K562 (cell line): Measurements from ENCODE around the gene ILKAP. TPM values are rescaled to one million over a fixed set of nuclear protein-coding genes. Genes with fewer than 3 reads are reported as not detected.

Source experiments
- CBX8 ChIP-seq: fragments of 200-600 bp; sonication (generic); IDR thresholded peaks from 2 replicates; pipeline ENCODE4 v1.6.1; 2012; ENCODE audit warnings: borderline replicate concordance, mixed run types, low read depth, mild to moderate bottlenecking, moderate library complexity, mixed read lengths, low read length, control low read depth, inconsistent platforms; ENCODE audit not compliant: poor library complexity, severe bottlenecking; ENCODE audit errors: extremely low read depth
- FOXA1 ChIP-seq: fragments of 450-650 bp; IDR thresholded peaks from 2 replicates; pipeline ENCODE4 v1.6.1; 2016; ENCODE audit warnings: mild to moderate bottlenecking, borderline replicate concordance
- KAT7 ChIP-seq: sonication (generic); formaldehyde crosslinking; IDR thresholded peaks from 2 replicates; pipeline ENCODE4 v1.8.0; 2022; ENCODE audit warnings: missing genetic modification reagents, mild to moderate bottlenecking, borderline replicate concordance
- LCOR ChIP-seq: sonication (generic); formaldehyde crosslinking; IDR thresholded peaks from 2 replicates; pipeline ENCODE4 v1.8.0; 2022; ENCODE audit warnings: mild to moderate bottlenecking, missing genetic modification reagents
- NEUROD1 ChIP-seq: fragments of 150-350 bp; IDR thresholded peaks from 2 replicates; pipeline ENCODE4 v1.6.1; 2014; ENCODE audit warnings: borderline replicate concordance, low read length, low read depth; ENCODE audit not compliant: partially characterized antibody
- NR2C1 ChIP-seq, 2 experiments: fragments of 450-650 bp; IDR thresholded peaks; 2 replicates each; pipeline ENCODE4 v1.6.1; 2017; ENCODE audit warnings: mild to moderate bottlenecking in 2 of 2, antibody characterized with exemption in 1 of 2, inconsistent platforms in 1 of 2, missing compliant biosample characterization in 1 of 2, missing genetic modification characterization in 1 of 2
- PHF8 ChIP-seq: fragments of 200-600 bp; sonication (generic); IDR thresholded peaks from 2 replicates; pipeline ENCODE4 v1.6.1; 2012; ENCODE audit warnings: mixed run types, mild to moderate bottlenecking, inconsistent platforms, low read length, moderate library complexity, borderline replicate concordance
- RFX5 ChIP-seq: IDR thresholded peaks from 2 replicates; pipeline ENCODE4 v1.6.1; 2011; ENCODE audit warnings: low read depth, mild to moderate bottlenecking, improper control_type of control experiment, low read length
- RUNX1 ChIP-seq: sonication (generic); IDR thresholded peaks from 2 replicates; pipeline ENCODE4 v1.6.1; 2016; ENCODE audit warnings: antibody characterized with exemption, low read depth
- TCF3 ChIP-seq: sonication (generic); formaldehyde crosslinking; IDR thresholded peaks from 2 replicates; pipeline ENCODE4 v1.4.0; 2020; ENCODE audit warnings: mild to moderate bottlenecking, missing genetic modification reagents
- polyA plus RNA-seq, 8 experiments: library from polyadenylated mRNA; depleted of rRNA in 4 of 8; stranded (reverse) in 5 of 8; unstranded in 3 of 8; fragments of >200 nt; fragmentation: Nextera tagmentation in 2 of 8; fragmentation: Illumina TruSeq in 1 of 8; extraction: Ambion mirVana in 2 of 8; extraction: Trizol in 1 of 8; gene quantifications; 2 replicates each; pipeline versions ENCODE4 v1.2.1 to v1.2.3, GENCODE V29; 2011 to 2014; ENCODE audit warnings: inconsistent platforms in 1 of 8, missing spikeins in 1 of 8
- total RNA-seq, 7 experiments: library from RNA; depleted of rRNA in 6 of 7; stranded (reverse); fragments of >200 nt in 6 of 7; fragmentation: Illumina TruSeq in 2 of 7; extraction: Trizol in 2 of 7; gene quantifications; 2 replicates each; pipeline versions ENCODE4 v1.2.1 to v1.2.3, GENCODE V29; 2011 to 2021; ENCODE audit warnings: low replicate concordance in 1 of 7
- TF ChIP-seq, protein P1 (sequence below), 2 experiments: fragments of 450-650 bp; IDR thresholded peaks; 2 replicates each; pipeline ENCODE4 v1.6.1; 2016; ENCODE audit warnings: mild to moderate bottlenecking in 2 of 2, borderline replicate concordance in 1 of 2, low read depth in 1 of 2, moderate library complexity in 1 of 2
- TF ChIP-seq, protein P2 (sequence below): fragments of 250-450 bp; sonication (Bioruptor Pico); IDR thresholded peaks from 2 replicates; pipeline ENCODE4 v1.8.0; 2022; ENCODE audit warnings: moderate library complexity, mild to moderate bottlenecking, inconsistent platforms
- TF ChIP-seq, protein P3 (sequence below): fragments of 450-650 bp; IDR thresholded peaks from 2 replicates; pipeline ENCODE4 v1.6.1; 2018; ENCODE audit not compliant: partially characterized antibody

Gene ILKAP
- total and polyA plus RNA-seq, 9 of the 15 experiments (the other 6 are each of a cell fraction or from before 2014, with no cell fraction given) = 3.1 to 43.9 (median 20.7) TPM

DNA sequence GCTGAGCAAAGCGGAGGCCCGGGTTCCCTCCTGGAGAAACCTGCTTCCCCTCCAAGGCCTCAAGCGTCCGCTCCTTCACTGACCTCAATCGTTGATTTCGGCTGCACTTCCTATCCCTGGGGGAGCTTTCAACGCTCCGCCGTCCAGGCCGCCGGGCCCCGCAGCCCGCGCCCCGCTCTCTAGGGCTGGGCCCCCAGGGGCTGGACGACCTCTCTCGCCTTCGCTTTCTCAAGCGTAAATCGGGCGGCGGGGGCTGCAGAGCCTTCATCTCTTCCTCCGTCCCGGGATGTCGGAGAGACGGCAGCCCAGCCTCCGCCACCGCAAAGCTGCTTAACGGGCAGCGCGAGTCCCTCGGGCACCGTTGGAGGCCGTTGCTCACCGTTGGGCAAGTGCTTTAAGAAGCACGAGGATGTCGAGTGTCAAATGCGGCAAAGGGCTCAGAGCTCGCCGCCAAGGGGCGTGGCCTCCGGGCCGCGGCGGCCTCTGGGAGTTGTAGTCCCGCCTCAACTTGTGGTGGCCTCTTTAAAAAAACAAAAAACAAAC lies 27.8 kb upstream of the ILKAP start (continued):
- TF ChIP-seq, protein P1, sequence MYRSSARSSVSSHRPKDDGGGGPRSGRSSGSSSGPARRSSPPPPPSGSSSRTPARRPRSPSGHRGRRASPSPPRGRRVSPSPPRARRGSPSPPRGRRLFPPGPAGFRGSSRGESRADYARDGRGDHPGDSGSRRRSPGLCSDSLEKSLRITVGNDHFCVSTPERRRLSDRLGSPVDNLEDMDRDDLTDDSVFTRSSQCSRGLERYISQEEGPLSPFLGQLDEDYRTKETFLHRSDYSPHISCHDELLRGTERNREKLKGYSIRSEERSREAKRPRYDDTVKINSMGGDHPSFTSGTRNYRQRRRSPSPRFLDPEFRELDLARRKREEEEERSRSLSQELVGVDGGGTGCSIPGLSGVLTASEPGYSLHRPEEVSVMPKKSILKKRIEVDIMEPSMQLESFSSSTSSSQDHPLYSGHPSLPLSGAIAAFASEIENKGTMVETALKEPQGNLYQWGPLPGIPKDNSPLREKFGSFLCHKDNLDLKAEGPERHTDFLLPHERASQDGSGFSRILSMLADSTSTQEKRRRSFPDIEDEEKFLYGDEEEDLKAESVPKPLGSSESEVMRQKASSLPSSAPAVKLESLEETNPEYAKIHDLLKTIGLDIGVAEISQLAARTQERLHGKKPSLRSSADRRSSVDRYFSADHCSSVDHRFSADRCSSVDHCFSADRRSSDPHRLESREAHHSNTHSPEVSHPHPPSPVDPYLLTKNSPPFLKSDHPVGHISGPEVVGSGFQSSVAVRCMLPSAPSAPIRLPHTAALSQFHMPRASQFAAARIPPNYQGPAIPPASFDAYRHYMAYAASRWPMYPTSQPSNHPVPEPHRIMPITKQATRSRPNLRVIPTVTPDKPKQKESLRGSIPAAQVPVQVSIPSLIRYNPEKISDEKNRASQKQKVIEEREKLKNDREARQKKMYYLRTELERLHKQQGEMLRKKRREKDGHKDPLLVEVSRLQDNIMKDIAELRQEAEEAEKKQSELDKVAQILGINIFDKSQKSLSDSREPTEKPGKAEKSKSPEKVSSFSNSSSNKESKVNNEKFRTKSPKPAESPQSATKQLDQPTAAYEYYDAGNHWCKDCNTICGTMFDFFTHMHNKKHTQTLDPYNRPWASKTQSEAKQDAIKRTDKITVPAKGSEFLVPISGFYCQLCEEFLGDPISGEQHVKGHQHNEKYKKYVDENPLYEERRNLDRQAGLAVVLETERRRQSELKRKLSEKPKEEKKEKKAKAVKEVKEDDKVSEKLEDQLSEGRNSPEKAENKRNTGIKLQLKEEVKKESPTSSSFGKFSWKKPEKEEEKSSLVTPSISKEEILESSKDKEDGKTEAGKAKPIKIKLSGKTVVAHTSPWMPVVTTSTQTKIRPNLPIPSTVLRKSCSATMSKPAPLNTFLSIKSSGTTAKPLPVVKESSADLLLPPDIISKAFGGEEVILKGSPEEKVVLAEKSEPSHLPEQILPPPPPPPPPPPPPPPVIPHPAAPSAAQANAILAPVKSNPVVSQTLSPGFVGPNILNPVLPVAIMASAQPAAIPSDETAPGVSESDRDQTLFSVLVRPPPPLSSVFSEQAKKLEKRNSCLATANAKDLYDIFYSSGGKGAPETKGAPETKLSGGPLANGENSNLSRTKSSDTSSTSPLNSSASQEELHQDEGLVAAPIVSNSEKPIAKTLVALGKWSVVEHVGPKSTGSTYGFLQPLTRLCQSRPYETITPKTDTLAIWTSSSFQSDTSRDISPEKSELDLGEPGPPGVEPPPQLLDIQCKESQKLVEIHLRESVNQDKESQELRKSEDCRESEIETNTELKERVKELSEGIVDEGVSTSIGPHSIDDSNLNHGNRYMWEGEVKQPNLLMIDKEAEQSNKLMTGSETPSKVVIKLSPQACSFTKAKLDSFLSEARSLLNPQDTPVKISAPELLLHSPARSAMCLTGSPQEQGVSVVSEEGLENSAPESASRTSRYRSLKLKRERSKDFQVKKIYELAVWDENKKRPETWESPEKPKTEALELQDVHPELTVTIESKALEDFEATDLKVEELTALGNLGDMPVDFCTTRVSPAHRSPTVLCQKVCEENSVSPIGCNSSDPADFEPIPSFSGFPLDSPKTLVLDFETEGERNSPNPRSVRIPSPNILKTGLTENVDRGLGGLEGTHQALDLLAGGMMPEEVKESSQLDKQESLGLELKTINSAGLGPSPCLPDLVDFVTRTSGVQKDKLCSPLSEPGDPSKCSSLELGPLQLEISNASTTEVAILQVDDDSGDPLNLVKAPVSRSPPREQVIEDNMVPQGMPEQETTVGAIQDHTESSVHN (IDR thresholded peaks at IDR 0.05; ENCODE audit: borderline replicate concordance in 1 of 2, low read depth in 1 of 2) = no peak
- TF ChIP-seq NEUROD1 = no peak
- TF ChIP-seq CBX8 = no peak
- TF ChIP-seq, protein P2, sequence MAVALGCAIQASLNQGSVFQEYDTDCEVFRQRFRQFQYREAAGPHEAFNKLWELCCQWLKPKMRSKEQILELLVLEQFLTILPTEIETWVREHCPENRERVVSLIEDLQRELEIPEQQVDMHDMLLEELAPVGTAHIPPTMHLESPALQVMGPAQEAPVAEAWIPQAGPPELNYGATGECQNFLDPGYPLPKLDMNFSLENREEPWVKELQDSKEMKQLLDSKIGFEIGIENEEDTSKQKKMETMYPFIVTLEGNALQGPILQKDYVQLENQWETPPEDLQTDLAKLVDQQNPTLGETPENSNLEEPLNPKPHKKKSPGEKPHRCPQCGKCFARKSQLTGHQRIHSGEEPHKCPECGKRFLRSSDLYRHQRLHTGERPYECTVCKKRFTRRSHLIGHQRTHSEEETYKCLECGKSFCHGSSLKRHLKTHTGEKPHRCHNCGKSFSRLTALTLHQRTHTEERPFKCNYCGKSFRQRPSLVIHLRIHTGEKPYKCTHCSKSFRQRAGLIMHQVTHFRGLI = no peak
- no peak for TF ChIP-seq TCF3 (CRISPR knock-in tag)
- no peak for TF ChIP-seq RUNX1
- TF ChIP-seq NR2C1 (IDR thresholded peaks at IDR 0.05) = no peak
- no peak for TF ChIP-seq NR2C1 (tag; IDR thresholded peaks at IDR 0.05)
- TF ChIP-seq PHF8 = peak; percentile 58; the same call in 1 of the 2 replicates
- TF ChIP-seq, protein P3, sequence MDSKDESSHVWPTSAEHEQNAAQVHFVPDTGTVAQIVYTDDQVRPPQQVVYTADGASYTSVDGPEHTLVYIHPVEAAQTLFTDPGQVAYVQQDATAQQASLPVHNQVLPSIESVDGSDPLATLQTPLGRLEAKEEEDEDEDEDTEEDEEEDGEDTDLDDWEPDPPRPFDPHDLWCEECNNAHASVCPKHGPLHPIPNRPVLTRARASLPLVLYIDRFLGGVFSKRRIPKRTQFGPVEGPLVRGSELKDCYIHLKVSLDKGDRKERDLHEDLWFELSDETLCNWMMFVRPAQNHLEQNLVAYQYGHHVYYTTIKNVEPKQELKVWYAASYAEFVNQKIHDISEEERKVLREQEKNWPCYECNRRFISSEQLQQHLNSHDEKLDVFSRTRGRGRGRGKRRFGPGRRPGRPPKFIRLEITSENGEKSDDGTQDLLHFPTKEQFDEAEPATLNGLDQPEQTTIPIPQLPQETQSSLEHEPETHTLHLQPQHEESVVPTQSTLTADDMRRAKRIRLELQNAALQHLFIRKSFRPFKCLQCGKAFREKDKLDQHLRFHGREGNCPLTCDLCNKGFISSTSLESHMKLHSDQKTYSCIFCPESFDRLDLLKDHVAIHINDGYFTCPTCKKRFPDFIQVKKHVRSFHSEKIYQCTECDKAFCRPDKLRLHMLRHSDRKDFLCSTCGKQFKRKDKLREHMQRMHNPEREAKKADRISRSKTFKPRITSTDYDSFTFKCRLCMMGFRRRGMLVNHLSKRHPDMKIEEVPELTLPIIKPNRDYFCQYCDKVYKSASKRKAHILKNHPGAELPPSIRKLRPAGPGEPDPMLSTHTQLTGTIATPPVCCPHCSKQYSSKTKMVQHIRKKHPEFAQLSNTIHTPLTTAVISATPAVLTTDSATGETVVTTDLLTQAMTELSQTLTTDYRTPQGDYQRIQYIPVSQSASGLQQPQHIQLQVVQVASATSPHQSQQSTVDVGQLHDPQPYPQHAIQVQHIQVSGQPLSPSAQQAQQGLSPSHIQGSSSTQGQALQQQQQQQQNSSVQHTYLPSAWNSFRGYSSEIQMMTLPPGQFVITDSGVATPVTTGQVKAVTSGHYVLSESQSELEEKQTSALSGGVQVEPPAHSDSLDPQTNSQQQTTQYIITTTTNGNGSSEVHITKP = no peak
- TF ChIP-seq RFX5 = no peak
- TF ChIP-seq FOXA1 = no peak
- peak; percentile 82; the same call in 1 of the 2 replicates for TF ChIP-seq KAT7 (CRISPR knock-in tag)
- peak; percentile 67 for TF ChIP-seq LCOR (CRISPR knock-in tag)
